MM.1S (cell line): ENCODE results near the gene CCL18.

ENCODE experiments used
- CTCF ChIP-seq: fragments of 300-600 bp; sonication (generic); IDR thresholded peaks from 2 replicates; pipeline ENCODE4 v1.5.1; 2016; ENCODE audit warnings: antibody characterized with exemption, low read length, mixed read lengths
- EZH2 ChIP-seq: fragments of 300-600 bp; sonication (generic); optimal IDR thresholded peaks from 2 replicates; pipeline ENCODE3; 2017; ENCODE audit warnings: low read depth, mild to moderate bottlenecking, antibody characterized with exemption, low read length, mixed read lengths
- EZH2phosphoT487 ChIP-seq: fragments of 300-600 bp; sonication (generic); IDR thresholded peaks from 2 replicates; pipeline ENCODE4 v1.6.1; 2018; ENCODE audit warnings: antibody characterized with exemption, low read length

DNA sequence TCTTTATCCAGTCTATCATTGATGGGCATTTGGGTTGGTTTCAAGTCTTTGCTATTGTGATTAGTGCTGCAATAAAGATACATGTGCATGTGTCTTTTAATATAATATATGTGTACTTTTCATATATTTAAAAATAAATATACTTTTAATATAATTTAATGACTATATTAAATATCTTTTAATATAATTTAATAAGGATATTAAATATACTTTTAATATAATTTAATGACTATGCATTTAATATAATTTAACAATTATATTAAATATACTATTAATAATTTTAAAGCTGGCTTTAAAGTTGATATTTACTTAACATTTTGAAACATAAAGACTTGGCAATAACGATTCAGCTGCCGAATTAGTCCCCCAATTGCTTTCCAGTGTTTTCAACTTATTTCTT is 47.5 kb upstream of the CCL18 start:
- no peak for TF ChIP-seq CTCF
- no peak for TF ChIP-seq EZH2phosphoT487
- TF ChIP-seq EZH2 = no peak
